OCI-LY3 (cell line): ENCODE data around the gene MBP.

Source experiments
- H2AFZ ChIP-seq: fragments of 200-600, 300-600 bp; shearing (Covaris generic); 2 replicates; pipeline ENCODE4 v1.6.0; 2014; ENCODE audit warnings: antibody characterized with exemption, low read depth, low read length
- H3K27ac ChIP-seq: fragments of 200-600, 300-600 bp; sonication (generic); 2 replicates; pipeline ENCODE4 v1.5.1; 2014; ENCODE audit warnings: mild to moderate bottlenecking, low read length, moderate library complexity, mixed read lengths
- H3K27me3 ChIP-seq: fragments of 200-600, 300-600 bp; sonication (generic); 2 replicates; pipeline ENCODE4 v1.6.1; 2014; ENCODE audit warnings: low read depth, low read length, mixed read lengths
- H3K36me3 ChIP-seq: fragments of 200-600, 300-600 bp; sonication (generic); replicated peaks from 2 replicates; pipeline ENCODE3; 2014; ENCODE audit warnings: low read depth, low read length, mixed read lengths
- H3K4me1 ChIP-seq: fragments of 300-600, 200-600 bp; sonication (generic); 2 replicates; pipeline ENCODE4 v1.6.1; 2014; ENCODE audit warnings: low read length, mixed read lengths
- H3K4me2 ChIP-seq: fragments of 200-600, 300-600 bp; sonication (generic); 2 replicates; pipeline ENCODE4 v1.6.1; 2014; ENCODE audit warnings: low read length, mixed read lengths
- H3K4me3 ChIP-seq: fragments of 300-600, 200-600 bp; sonication (generic); 2 replicates; pipeline ENCODE4 v1.5.1; 2014; ENCODE audit warnings: antibody characterized with exemption, mild to moderate bottlenecking, low read length, moderate library complexity
- H3K79me2 ChIP-seq: fragments of 300-600, 200-600 bp; shearing (Covaris generic); 2 replicates; pipeline ENCODE4 v1.6.1; 2014; ENCODE audit warnings: mild to moderate bottlenecking, low read length, mixed read lengths
- H3K9ac ChIP-seq: fragments of 300-600, 200-600 bp; shearing (Covaris generic); 2 replicates; pipeline ENCODE4 v1.6.0; 2014; ENCODE audit warnings: mild to moderate bottlenecking, low read length, moderate library complexity
- H3K9me3 ChIP-seq: fragments of 200-600, 300-600 bp; shearing (Covaris generic); 2 replicates; pipeline ENCODE4 v1.6.1; 2014; ENCODE audit warnings: low read length, mixed read lengths; ENCODE audit not compliant: insufficient read depth
- H4K20me1 ChIP-seq: fragments of 200-600, 300-600 bp; sonication (generic); 2 replicates; pipeline ENCODE4 v1.6.1; 2016; ENCODE audit warnings: low read length, mixed read lengths; ENCODE audit not compliant: insufficient read depth
- CTCF ChIP-seq: fragments of 200-600, 300-600 bp; sonication (generic); IDR thresholded peaks from 2 replicates; pipeline ENCODE4 v1.5.1; 2014; ENCODE audit warnings: antibody characterized with exemption, low read length, low read depth
- EZH2phosphoT487 ChIP-seq: fragments of 200-600 bp; shearing (Covaris generic); IDR thresholded peaks from 2 replicates; pipeline ENCODE4 v1.6.1; 2018; ENCODE audit warnings: antibody characterized with exemption, mixed run types, low read depth

MBP gene

GRCh38 chr18:77008006-77008405, 124.6 kb downstream of the MBP start:
- no peak overlapping the region for H3K4me3 ChIP-seq
- H2AFZ ChIP-seq: no peak overlapping the region
- H3K9ac ChIP-seq: no peak overlapping the region
- H3K9me3 ChIP-seq: no peaks in the 10 kb centered on the region
- no peaks in the 10 kb centered on the region for H3K79me2 ChIP-seq
- H3K36me3 ChIP-seq: no peaks in the 10 kb centered on the region
- peaks cover 17% of the 10 kb centered on the region for H3K4me1 ChIP-seq
- peaks cover 14% of the 10 kb centered on the region for H3K27me3 ChIP-seq
- TF ChIP-seq CTCF (no peak), EZH2phosphoT487 (no peak)
- H3K4me2 ChIP-seq: no peak overlapping the region
- H4K20me1 ChIP-seq: peaks cover 23% of the 10 kb centered on the region
- H3K27ac ChIP-seq: no peak overlapping the region

- TF ChIP-seq EZH2phosphoT487 (no peak), CTCF (no peak)
- peaks cover 20% of the 10 kb centered on the region for H4K20me1 ChIP-seq
These were observed 125.3 kb downstream of the MBP start for GRCh38 chr18:77007251-77007650.

GRCh38 chr18:77006305-77007175, 126.0 kb downstream of the MBP start:
- TF ChIP-seq EZH2phosphoT487 (no peak), CTCF (no peak)
- no peak overlapping the region for H3K27ac ChIP-seq
- H3K4me3 ChIP-seq: no peak overlapping the region
- no peak overlapping the region for H3K4me2 ChIP-seq
- no peaks in the 10 kb centered on the region for H3K79me2 ChIP-seq
- H3K27me3 ChIP-seq: peaks cover 14% of the 10 kb centered on the region
- peaks cover 20% of the 10 kb centered on the region for H4K20me1 ChIP-seq
- no peak overlapping the region for H2AFZ ChIP-seq
- H3K9me3 ChIP-seq: no peaks in the 10 kb centered on the region
- H3K4me1 ChIP-seq: peaks cover 30% of the 10 kb centered on the region
- no peaks in the 10 kb centered on the region for H3K36me3 ChIP-seq
- H3K9ac ChIP-seq: no peak overlapping the region

More at GRCh38 chr18:77007251-77007650, 125.3 kb downstream of the MBP start:
- Histone ChIP-seq H3K79me2 (no peaks in the 10 kb centered on the region), H3K4me3 (no peak overlapping the region), H3K27ac (no peak overlapping the region), H3K27me3 (peaks cover 14% of the 10 kb centered on the region), H3K9me3 (no peaks in the 10 kb centered on the region), H3K36me3 (no peaks in the 10 kb centered on the region), H3K9ac (no peak overlapping the region), H3K4me2 (no peak overlapping the region), H2AFZ (no peak overlapping the region), H3K4me1 (peaks cover 25% of the 10 kb centered on the region)

- TF ChIP-seq CTCF: no peak
- TF ChIP-seq EZH2phosphoT487: no peak
- Histone ChIP-seq H3K9me3 (no peaks in the 10 kb centered on the region), H3K79me2 (no peaks in the 10 kb centered on the region), H4K20me1 (peaks cover 13% of the 10 kb centered on the region), H3K27me3 (peaks cover 14% of the 10 kb centered on the region), H3K4me3 (no peak overlapping the region; the same call in 1 of the 2 replicates), H3K9ac (no peak overlapping the region), H3K36me3 (no peaks in the 10 kb centered on the region), H3K4me2 (peak overlapping the region; percentile 86), H3K27ac (no peak overlapping the region), H2AFZ (no peak overlapping the region), H3K4me1 (peaks cover 31% of the 10 kb centered on the region)
These were observed 126.9 kb downstream of the MBP start for GRCh38 chr18:77005651-77006195.
